Progenitor cell of endocrine pancreas (in vitro differentiated cells): Measurements from ENCODE around the gene MUC20. TPM values are rescaled to one million over a fixed set of nuclear protein-coding genes. Genes with fewer than 3 reads are reported as not detected.
"Not testable (repeated sequence)": the region's sequence is repeated elsewhere in the genome, so short reads cannot be mapped to it uniquely, and the experiment has no call there.

Experiments
- DNase-seq: peaks from one replicate; pipeline ENCODE4 v3.0.0; 2021; ENCODE audit warnings: low spot score; ENCODE audit not compliant: unreplicated experiment
- H3K27ac Mint-ChIP-seq: 2 replicates; pipeline ENCODE4 v1.8.0; 2021; ENCODE audit warnings: mild to moderate bottlenecking, moderate library complexity, mixed read lengths
- H3K27me3 Mint-ChIP-seq: 2 replicates; pipeline ENCODE4 v1.8.0; 2021; ENCODE audit warnings: mixed read lengths
- H3K36me3 Mint-ChIP-seq: 2 replicates; pipeline ENCODE4 v1.8.0; 2022; ENCODE audit warnings: mixed read lengths; ENCODE audit not compliant: insufficient read depth
- H3K4me1 Mint-ChIP-seq: 2 replicates; pipeline ENCODE4 v1.8.0; 2021; ENCODE audit warnings: low read depth, mixed read lengths
- H3K4me3 Mint-ChIP-seq: 2 replicates; pipeline ENCODE4 v1.8.0; 2021; ENCODE audit warnings: low read depth, mild to moderate bottlenecking, moderate library complexity, mixed read lengths
- H3K9me3 Mint-ChIP-seq: 2 replicates; pipeline ENCODE4 v1.8.0; 2021; ENCODE audit warnings: low read depth, mixed read lengths
- total RNA-seq: library from RNA; stranded (reverse); gene quantifications from 2 replicates; pipeline ENCODE4 v1.2.1, GENCODE V29; 2021
- TF ChIP-seq, protein P1 (sequence below): fragments of 200-600 bp; sonication (generic); IDR thresholded peaks from one replicate; pipeline ENCODE4 v1.5.0; 2021; ENCODE audit warnings: antibody characterized with exemption, mild to moderate bottlenecking; ENCODE audit not compliant: unreplicated experiment

MUC20 gene
- total RNA-seq, 1 donor from 2014 or later, result 4.5 TPM

DNA sequence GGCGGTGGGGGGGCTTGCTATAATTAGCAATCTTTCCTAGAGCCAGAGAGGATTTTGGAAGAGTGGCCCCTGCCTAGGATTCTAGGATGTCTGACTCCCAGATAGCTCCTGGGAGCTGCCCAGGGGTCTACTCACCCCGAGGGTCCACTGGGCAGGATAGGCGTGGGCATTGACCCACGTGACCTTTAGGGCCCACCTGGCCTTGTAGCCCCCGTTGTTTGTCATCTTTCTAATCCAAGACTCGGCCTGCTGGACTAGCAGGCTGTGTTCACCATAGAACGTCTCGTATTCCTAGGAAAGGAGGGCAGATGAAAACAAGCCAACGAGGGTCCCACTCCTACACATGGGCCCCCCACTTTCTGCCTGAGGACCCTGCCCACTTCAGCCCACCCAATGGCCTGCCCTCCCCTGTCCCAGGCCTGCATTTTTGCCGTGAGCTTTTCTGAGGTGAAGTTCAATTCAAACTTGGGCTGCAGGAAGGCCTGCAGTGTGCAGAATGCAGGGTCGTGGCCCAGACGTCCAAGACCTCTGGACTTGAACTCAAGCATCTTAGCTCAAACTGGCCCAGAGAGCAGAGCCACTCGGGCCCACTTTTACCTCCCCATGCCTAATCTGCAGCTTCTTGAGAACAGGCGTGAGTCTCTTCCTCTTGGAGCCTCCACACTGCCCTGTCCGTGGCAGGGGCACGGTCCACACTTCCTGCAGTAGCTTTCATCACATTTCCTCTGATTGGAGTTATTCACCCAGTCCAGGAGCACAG lies 49.5 kb downstream of the MUC20 start:
- Mint-ChIP-seq H3K4me3 (no peak overlapping the region), H3K9me3 (no peaks in the 10 kb centered on the region), H3K4me1 (no peaks in the 10 kb centered on the region), H3K27me3 (peaks cover 7% of the 10 kb centered on the region), H3K36me3 (no peaks in the 10 kb centered on the region), H3K27ac (no peak overlapping the region)
- TF ChIP-seq, protein P1, sequence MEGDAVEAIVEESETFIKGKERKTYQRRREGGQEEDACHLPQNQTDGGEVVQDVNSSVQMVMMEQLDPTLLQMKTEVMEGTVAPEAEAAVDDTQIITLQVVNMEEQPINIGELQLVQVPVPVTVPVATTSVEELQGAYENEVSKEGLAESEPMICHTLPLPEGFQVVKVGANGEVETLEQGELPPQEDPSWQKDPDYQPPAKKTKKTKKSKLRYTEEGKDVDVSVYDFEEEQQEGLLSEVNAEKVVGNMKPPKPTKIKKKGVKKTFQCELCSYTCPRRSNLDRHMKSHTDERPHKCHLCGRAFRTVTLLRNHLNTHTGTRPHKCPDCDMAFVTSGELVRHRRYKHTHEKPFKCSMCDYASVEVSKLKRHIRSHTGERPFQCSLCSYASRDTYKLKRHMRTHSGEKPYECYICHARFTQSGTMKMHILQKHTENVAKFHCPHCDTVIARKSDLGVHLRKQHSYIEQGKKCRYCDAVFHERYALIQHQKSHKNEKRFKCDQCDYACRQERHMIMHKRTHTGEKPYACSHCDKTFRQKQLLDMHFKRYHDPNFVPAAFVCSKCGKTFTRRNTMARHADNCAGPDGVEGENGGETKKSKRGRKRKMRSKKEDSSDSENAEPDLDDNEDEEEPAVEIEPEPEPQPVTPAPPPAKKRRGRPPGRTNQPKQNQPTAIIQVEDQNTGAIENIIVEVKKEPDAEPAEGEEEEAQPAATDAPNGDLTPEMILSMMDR, result no peak
- DNase-seq, result no peak

DNA sequence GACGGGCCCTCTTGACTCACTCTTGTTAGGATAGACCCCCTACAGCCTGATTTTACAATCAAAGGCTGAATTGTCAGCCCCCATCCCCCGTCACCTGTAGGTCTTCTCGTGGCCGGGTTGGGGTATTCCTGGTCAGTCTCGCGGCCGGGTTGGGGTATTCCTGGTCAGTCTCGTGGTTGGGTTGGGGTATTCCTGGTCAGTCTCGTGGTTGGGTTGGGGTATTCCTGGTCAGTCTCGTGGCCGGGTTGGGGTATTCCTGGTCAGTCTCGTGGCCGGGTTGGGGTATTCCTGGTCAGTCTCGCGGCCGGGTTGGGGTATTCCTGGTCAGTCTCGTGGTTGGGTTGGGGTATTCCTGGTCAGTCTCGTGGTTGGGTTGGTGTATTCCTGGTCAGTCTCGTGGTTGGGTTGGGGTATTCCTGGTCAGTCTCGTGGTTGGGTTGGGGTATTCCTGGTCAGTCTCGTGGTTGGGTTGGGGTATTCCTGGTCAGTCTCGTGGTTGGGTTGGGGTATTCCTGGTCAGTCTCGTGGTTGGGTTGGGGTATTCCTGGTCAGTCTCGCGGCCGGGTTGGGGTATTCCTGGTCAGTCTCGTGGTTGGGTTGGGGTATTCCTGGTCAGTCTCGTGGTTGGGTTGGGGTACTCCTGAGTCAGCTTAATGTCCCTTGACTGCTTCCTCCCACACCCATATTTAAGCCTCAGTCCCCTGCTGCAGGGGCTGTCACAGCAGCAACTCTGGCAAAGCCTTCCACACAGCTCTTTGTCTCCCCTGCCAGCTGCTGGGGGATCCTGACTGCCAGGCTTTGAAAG lies 50.3 kb downstream of the MUC20 start:
- not testable (repeated sequence) for H3K27me3 Mint-ChIP-seq, DNase-seq, H3K36me3 Mint-ChIP-seq, H3K9me3 Mint-ChIP-seq, H3K4me1 Mint-ChIP-seq, H3K27ac Mint-ChIP-seq, H3K4me3 Mint-ChIP-seq

DNA sequence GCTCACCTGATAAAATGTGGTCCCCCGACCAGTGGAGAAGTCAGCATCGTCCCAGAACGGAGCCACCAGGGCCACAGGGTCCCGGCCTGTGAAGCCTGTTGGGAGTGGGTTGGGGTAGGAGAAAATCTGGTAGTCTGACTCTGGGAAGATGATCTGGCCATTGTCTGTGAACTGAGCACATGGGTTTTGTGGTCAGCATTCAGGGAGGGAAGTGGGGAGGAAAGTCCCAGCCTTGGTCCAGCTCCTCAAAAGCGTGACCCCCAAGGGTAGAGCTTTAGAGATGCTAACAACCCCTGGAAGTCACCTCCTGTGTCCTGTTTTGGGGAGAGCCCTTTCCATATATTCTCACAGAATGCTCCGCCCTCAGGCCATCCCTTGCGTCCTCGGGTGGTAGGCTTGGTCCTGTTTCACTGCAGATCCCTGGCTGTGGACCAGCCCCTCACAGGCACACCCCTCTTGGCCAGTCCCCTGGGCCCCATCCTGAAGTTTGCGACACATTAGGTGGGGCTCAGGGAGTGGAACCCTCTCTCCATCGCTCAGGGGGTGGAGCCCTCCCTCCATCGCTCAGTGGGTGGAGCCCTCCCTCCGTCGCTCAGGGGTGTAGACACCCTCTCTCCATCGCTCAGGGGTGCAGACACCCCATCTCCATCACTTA lies 51.0 kb downstream of the MUC20 start:
- Mint-ChIP-seq H3K27me3 (peaks cover 7% of the 10 kb centered on the region), H3K36me3 (no peaks in the 10 kb centered on the region), H3K4me1 (no peaks in the 10 kb centered on the region), H3K9me3 (no peaks in the 10 kb centered on the region), H3K27ac (no peak overlapping the region), H3K4me3 (no peak overlapping the region)
- no peak for DNase-seq
- TF ChIP-seq, protein P1, result no peak

DNA sequence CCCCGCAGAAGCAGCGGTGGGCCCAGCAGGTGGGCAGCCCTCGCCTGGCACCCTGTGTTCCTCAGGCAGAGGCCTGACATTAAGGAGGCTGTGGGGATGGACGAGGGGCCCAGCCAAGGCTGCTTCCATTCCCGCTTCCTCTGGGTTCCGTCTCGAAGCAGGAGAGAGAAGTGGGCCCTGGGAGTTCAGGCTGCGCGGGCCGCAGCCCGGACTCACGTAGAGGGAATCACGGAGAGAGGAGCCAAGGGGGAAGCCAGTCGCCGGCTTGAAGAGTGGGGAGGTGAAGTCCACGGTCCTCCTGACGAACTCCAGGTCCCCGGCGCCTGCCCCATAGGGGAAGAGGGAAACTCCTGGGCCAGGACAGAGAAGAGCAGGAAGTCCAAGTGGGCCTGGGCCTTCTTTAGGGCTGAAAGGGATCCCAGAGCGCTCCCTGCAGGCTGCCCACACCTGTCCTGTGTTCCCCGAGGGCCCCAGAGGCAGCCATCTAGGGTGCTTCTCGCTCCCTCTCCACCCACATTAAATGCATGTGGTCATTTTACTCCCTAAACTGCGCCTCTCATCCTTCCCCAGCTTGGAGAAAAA lies 53.3 kb downstream of the MUC20 start:
- no peak for DNase-seq
- TF ChIP-seq, protein P1, result no peak
- H3K27ac Mint-ChIP-seq, result no peak overlapping the region
- H3K27me3 Mint-ChIP-seq, result peaks cover 7% of the 10 kb centered on the region
- no peaks in the 10 kb centered on the region for H3K9me3 Mint-ChIP-seq
- H3K36me3 Mint-ChIP-seq, result no peaks in the 10 kb centered on the region
- H3K4me3 Mint-ChIP-seq, result no peak overlapping the region
- no peaks in the 10 kb centered on the region for H3K4me1 Mint-ChIP-seq

DNA sequence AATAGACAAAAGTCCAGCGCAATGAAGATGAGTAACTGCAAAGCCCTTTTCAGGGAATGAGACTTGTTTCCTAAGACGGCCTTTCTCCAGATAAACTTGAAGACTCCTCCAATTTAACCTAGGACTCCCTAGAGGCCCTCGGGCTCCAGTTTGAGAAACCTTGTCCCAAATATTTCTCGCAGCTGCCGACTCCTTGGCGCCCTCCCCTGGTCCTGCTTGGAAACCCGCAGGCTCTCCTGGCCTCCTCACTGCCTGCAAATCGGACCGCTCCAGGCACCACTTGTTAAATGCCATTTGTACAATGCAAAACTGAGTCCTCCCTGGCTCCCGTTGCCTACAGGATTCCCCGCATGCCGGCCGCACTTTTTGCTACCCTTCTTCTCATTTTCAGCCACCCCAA lies 54.1 kb downstream of the MUC20 start:
- Mint-ChIP-seq H3K27me3 (peaks cover 4% of the 10 kb centered on the region), H3K36me3 (no peaks in the 10 kb centered on the region), H3K9me3 (no peaks in the 10 kb centered on the region), H3K4me1 (no peaks in the 10 kb centered on the region), H3K27ac (no peak overlapping the region), H3K4me3 (no peak overlapping the region)
- TF ChIP-seq, protein P1, result peak; percentile 57
- no peak for DNase-seq
